Naive thymus-derived CD8-positive, alpha-beta T cell (primary cell): ENCODE data around the gene SLC12A3. TPM values are rescaled to one million over a fixed set of nuclear protein-coding genes. Genes with fewer than 3 reads are reported as not detected.

ENCODE experiments used
- ATAC-seq, 2 donors: fragments of 150-1000 bp; cut with Tn5 transposase in 1 of 2; sonication (Bioruptor Pico), chemical (Tn5 transposase) in 1 of 2; 1 replicate in 1 of 2; 2 replicates in 1 of 2; pipeline ENCODE4 v1.10.0; 2021; ENCODE audit warnings: mild to moderate bottlenecking in 2 of 2, moderate library complexity in 2 of 2
- POLR2A ChIA-PET: fragments of 350-600 bp; sonication (Branson Sonifier 250); formaldehyde crosslinking; loops from one replicate; lab custom pipeline; 2021; ENCODE audit warnings: antibody characterized with exemption; lab: Charles Lee
- DNase-seq, 10 donors: peaks; one replicate each; pipeline versions ENCODE4 v3.0.0 to v3.0.0-alpha.2; 2020 to 2022
- H3K27ac Mint-ChIP-seq, 10 donors: one replicate each; pipeline ENCODE4 v1.8.0; 2020 to 2022; ENCODE audit warnings: mild to moderate bottlenecking in 10 of 10, mixed read lengths in 10 of 10, moderate library complexity in 4 of 10, inconsistent platforms in 1 of 10
- H3K27me3 Mint-ChIP-seq, 5 donors: one replicate each; pipeline ENCODE4 v1.8.0; 2021 to 2022; ENCODE audit warnings: mixed read lengths in 5 of 5
- H3K36me3 Mint-ChIP-seq, 3 donors: one replicate each; pipeline ENCODE4 v1.8.0; 2020 to 2022; ENCODE audit warnings: mixed read lengths in 3 of 3, mild to moderate bottlenecking in 2 of 3, inconsistent platforms in 1 of 3
- H3K4me1 Mint-ChIP-seq, 4 donors: one replicate each; pipeline ENCODE4 v1.8.0; 2021 to 2022; ENCODE audit warnings: mixed read lengths in 4 of 4
- H3K4me3 Mint-ChIP-seq, 10 donors: one replicate each; pipeline ENCODE4 v1.8.0; 2020 to 2022; ENCODE audit warnings: mild to moderate bottlenecking in 10 of 10, mixed read lengths in 10 of 10, moderate library complexity in 6 of 10, inconsistent platforms in 1 of 10
- H3K9me3 Mint-ChIP-seq, 9 donors: one replicate each; pipeline ENCODE4 v1.8.0; 2020 to 2022; ENCODE audit warnings: mixed read lengths in 9 of 9, mild to moderate bottlenecking in 3 of 9, inconsistent platforms in 1 of 9, moderate library complexity in 1 of 9
- polyA plus RNA-seq, 3 donors: library from polyadenylated mRNA; unstranded; fragments of 300-500 nt; fragmentation: Illumina TruSeq; gene quantifications; one replicate each; pipeline ENCODE4 v1.2.3, GENCODE V29; 2021
- total RNA-seq, 8 experiments: library from RNA in 2 of 8; stranded (reverse) in 2 of 8; gene quantifications; one replicate each; pipeline ENCODE4 v1.2.3 and lab custom pipeline; 2021 to 2026

The SLC12A3 gene
- total and polyA plus RNA-seq, 5 experiments from 2014 or later: not detected

DNA sequence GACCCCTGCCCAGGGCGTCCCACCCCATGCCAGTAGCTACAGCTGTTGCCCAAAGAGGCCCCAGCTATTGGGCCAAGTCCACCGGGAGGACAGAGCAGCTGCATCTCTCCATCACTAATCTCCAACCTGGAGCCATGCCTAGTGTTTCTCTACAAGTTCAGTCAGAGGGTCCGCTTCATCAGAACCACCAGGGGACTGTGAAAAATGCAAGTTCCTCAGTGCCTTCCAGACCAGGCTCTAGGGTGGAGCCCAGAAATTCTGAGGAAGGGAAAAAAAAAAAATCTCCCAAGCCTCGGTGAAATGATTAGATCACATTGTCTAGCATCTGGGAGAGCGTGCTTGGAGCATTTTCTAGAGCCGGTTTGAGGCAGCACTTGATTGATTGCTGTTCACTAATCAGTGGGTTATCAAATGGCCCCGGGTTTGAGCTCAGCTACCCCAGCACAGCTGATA lies 44.5 kb downstream of the SLC12A3 start:
- H3K9me3 Mint-ChIP-seq: peaks cover 0 to 4% (median 0%) of the 10 kb centered on the region in 9 donors
- no peak overlapping the region for H3K4me3 Mint-ChIP-seq
- ATAC-seq (no peak), DNase-seq (no peak)
- peak overlapping the region in 1 of 10 donors; percentile 83 for H3K27ac Mint-ChIP-seq
- H3K27me3 Mint-ChIP-seq: peaks cover 0 to 3% (median 0%) of the 10 kb centered on the region in 5 donors
- POLR2A ChIA-PET: interaction anchor here (0.7 kb wide), 1 partner anchor 32 kb away, joined by 3 read pairs; no protein-coding TSS in a partner anchor
- peaks cover 4 to 44% (median 24%) of the 10 kb centered on the region in 4 donors for H3K4me1 Mint-ChIP-seq
- no peaks in the 10 kb centered on the region for H3K36me3 Mint-ChIP-seq

DNA sequence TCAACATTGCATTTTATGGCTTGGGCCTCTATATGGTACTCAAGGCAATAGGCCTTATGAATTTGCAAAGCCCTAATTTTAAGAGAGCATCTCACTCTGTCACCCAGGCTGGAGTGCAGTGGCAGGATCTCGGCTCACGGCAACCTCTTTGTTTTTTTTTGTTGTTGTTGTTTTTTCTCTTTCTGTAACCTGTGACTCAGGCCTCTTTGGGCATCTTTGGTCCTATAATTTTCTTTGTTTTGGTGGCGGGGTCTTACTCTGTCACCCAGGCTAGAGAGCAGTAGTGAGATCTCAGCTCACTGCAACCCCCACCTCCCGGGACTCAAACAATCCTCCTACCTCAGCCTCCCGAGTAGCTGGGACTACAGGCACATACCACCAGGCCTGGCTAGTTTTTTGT lies 45.1 kb downstream of the SLC12A3 start:
- Mint-ChIP-seq H3K27ac (peak overlapping the region in 5 of 10 donors; percentile 15 to 82 (median 47)), H3K4me3 (no peak overlapping the region), H3K27me3 (peaks cover 0 to 3% (median 0%) of the 10 kb centered on the region in 5 donors), H3K4me1 (peaks cover 7 to 45% (median 24%) of the 10 kb centered on the region in 4 donors), H3K9me3 (peaks cover 0 to 4% (median 0%) of the 10 kb centered on the region in 9 donors), H3K36me3 (no peaks in the 10 kb centered on the region)
- no peak for ATAC-seq
- POLR2A ChIA-PET: no interaction called here
- DNase-seq: peak in 1 of 10 donors; percentile 1

DNA sequence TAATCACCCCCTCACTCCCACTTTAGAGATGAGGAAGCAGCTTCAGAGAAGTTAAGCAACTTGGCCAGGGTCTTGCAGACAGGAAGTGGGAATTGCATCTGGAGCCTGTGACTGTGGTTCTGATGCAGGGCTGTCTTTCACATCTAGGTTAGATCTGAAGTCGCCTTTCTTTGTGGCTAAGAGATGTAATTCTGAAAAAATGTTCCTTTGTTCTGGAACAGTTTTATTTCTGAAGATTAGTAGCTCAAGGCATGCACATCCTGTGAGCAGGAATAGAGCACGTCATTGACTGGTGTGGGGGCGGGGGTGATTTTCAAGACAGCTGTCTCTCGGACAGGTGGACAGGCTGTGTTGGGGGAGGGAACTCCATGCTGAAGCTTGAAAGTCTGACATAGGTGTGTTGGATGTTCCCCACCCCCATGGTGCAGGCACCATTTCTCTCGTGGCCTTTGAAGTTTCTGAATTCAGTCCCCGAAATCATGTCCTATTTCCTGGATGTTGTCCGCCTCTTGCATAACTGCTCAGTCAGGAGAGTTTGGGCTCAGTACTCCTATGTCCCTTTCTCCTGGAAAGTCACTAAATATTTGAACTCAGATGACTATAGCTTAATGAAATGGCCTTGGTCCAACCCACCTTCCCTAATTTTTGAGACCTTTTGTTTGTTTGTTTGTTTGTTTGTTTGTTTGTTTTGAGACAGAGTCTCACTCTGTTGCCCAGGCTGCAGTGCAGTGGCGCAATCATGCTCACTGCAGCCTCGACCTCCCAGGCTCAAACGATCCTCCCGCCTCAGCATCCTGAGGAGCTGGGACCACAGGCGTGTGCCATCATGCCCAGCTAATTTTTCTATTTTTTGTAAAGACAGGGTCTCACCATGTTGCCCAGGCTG lies 45.9 kb downstream of the SLC12A3 start:
- POLR2A ChIA-PET: interaction anchor here (0.5 to 1.2 kb wide), 2 partner anchors 21 to 174 kb away, joined by 3 to 4 read pairs; no protein-coding TSS in a partner anchor
- ATAC-seq (peak in 1 of 2 donors; percentile 50), DNase-seq (no peak)
- Mint-ChIP-seq H3K4me1 (peaks cover 7 to 47% (median 24%) of the 10 kb centered on the region in 4 donors), H3K36me3 (no peaks in the 10 kb centered on the region), H3K9me3 (peaks cover 0 to 4% (median 0%) of the 10 kb centered on the region in 9 donors), H3K4me3 (peak overlapping the region in 3 of 10 donors; percentile 19 to 33 (median 27)), H3K27ac (peak overlapping the region in 8 of 10 donors; percentile 29 to 82 (median 54)), H3K27me3 (peaks cover 0 to 3% (median 0%) of the 10 kb centered on the region in 5 donors)

DNA sequence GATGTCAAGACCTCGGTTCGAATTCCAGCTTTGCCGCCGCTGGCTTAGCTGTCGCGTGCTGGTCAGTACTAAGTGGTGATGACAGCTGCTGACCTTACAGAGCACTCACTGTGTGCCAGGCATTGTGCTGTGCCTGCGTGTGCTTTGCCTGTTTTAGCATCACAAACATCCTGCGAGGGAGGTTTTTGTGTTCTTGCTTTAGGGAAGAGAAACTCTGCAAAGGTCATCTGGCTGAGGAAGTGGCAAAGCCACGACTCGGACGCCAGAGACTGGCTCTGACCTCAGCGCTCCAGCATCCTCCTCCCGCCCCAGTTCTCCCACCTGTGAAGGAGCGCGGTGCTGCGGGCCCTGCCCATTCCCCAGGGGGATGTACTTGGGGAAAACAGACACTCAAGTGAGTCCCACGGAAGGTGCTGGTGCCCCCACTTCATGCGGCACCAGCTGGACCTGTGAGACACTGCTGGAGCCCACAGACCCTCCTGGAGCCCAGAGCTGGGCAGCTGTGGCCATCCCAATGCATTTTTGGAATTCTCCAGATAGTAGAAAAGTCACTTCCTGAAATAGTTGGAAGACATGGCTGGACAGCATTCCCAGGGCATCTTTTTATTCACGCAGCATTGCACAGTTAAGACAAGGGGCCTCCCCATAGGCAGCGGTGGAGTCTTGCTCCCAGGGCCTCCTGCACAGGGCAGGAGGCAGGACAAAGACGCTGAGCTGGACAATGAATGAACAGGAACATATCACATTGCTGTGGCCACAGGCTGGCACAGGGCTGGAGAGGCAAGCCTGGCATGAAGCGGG lies 47.0 kb downstream of the SLC12A3 start:
- Mint-ChIP-seq H3K4me1 (peaks cover 14 to 58% (median 34%) of the 10 kb centered on the region in 4 donors), H3K4me3 (peak overlapping the region in 1 of 10 donors; percentile 16), H3K36me3 (no peaks in the 10 kb centered on the region), H3K27ac (peak overlapping the region in 5 of 10 donors; percentile 41 to 60 (median 51)), H3K27me3 (peaks cover 0 to 3% (median 0%) of the 10 kb centered on the region in 5 donors), H3K9me3 (peaks cover 0 to 4% (median 0%) of the 10 kb centered on the region in 9 donors)
- POLR2A ChIA-PET: interaction anchor here (1.0 kb wide), 1 partner anchor 27 kb away, joined by 3 read pairs; no protein-coding TSS in a partner anchor
- DNase-seq (peak in 1 of 10 donors; percentile 38), ATAC-seq (peak in 1 of 2 donors; percentile 58)

DNA sequence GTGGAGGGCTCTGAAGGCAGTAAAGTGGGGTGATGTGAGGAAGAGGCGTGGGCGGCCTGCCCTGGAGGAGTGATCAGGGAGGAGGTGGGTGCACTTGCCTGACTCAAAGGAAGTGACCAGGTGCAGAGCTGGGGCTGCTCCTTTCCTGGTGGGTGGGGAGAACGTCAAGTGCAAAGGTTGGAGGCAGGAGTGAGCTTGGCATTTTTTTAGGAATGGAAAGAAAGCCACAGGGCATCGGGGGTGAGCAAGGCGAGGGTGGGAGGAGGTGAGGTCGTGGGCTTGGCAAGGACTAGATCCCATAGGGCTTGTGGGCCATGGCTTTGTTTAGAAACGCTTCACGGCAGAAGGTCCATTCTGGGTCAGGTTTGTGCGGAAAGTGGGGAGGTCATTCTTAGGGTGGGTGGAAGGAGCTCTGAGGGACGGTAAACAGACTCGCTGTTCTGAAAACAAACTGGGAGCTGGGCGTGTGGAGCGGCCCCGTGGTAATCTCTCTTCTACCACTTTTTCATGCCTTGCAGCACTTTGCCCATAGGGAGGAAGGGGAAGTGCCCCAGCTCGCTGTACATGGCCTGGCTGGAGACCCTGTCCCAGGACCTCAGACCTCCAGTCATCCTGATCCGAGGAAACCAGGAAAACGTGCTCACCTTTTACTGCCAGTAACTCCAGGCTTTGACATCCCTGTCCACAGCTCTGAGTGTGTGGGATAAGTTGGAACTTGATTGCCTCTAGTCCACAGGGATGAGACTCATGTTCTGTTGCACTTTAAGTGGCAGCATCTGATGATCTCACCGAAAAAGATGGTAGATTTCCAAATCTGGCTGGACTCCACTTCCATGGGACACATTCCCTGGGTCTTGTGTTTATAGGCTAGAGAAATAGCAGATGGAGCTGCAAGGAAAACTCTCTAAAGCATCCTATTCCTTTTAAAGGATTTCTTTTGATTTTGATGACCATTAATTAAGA lies 48.0 kb downstream of the SLC12A3 start:
- Mint-ChIP-seq H3K4me3 (peak overlapping the region in 2 of 10 donors; percentile 16 to 46), H3K27me3 (peaks cover 0 to 3% (median 0%) of the 10 kb centered on the region in 5 donors), H3K36me3 (no peaks in the 10 kb centered on the region), H3K4me1 (peaks cover 21 to 69% (median 43%) of the 10 kb centered on the region in 4 donors), H3K27ac (peak overlapping the region in 7 of 10 donors; percentile 11 to 60 (median 52)), H3K9me3 (peaks cover 0 to 2% (median 0%) of the 10 kb centered on the region in 9 donors)
- DNase-seq: no peak
- POLR2A ChIA-PET: interaction anchor here (0.7 to 1.0 kb wide), 2 partner anchors 14 to 26 kb away, joined by 3 to 4 read pairs; no protein-coding TSS in a partner anchor
- ATAC-seq: no peak

DNA sequence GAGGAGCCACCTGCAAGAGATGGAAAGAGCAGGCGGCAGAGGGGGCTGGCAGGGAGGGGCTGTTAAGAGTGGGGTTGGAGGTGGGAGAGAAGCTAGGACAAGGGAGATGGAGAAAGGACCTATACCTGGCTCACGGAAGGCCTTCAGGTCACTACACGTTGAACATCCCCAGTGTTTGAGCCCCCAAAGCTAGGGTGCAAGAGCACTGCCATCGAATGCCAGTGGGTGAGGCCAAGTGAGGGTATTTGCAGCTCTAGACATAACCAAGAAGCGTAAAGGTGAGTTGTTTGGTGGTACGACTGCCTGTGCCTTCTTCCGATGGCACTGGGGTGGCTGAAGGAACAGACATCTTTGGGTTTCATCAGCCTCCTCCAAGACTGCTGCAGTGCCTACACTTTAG lies 49.9 kb downstream of the SLC12A3 start:
- Mint-ChIP-seq H3K27ac (peak overlapping the region in 2 of 10 donors; percentile 6 to 53), H3K4me3 (no peak overlapping the region), H3K36me3 (no peaks in the 10 kb centered on the region), H3K9me3 (peaks cover 0 to 2% (median 0%) of the 10 kb centered on the region in 9 donors), H3K4me1 (peaks cover 23 to 81% (median 46%) of the 10 kb centered on the region in 4 donors), H3K27me3 (peaks cover 0 to 3% (median 0%) of the 10 kb centered on the region in 5 donors)
- ATAC-seq: no peak
- POLR2A ChIA-PET: interaction anchor here (0.6 to 1.5 kb wide), 2 partner anchors 17 to 20 kb away, joined by 3 to 5 read pairs; partner anchors contain the start of gene HERPUD1
- DNase-seq: peak in 1 of 10 donors; percentile 58

DNA sequence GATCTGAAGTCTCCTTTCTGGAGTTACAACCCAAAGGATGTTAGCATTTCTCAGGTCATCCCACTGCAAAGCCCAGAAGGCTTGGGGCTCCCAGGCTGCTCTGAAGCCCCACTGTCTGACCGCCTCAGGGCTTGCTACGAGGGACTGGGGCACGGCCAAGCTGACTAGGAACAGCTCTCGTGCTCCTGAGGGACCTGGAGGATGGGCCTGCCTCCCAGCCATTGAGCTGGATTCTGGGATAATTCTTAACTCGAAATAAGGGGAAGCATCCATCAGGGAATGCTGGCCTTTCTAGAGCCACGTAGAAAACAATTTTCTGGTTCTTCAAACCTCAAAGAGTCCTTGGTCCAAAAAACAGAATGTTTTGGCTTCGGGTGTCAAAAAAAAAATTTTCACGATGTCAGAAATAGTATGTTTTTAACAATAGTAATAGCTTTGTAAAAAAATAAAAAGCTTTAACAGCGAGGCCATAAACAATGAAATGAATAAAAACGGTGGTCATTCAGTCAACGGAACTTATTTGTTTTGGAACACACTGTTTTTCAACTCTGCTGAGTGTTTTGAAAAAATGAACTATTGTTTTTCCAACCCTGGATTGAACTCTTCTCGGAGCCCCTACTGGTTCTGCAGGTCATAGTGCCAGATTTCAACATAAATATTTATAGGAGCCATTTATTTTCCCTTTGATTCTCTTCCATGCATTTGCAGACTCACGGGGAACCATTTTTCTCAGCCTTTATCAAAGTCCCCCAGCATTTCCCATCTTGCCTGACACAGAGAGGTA lies 50.5 kb downstream of the SLC12A3 start:
- Mint-ChIP-seq H3K9me3 (peaks cover 0 to 2% (median 0%) of the 10 kb centered on the region in 9 donors), H3K27me3 (peaks cover 0 to 3% (median 0%) of the 10 kb centered on the region in 5 donors), H3K4me1 (peaks cover 23 to 82% (median 43%) of the 10 kb centered on the region in 4 donors), H3K27ac (peak overlapping the region in 2 of 10 donors; percentile 70 to 81), H3K4me3 (no peak overlapping the region), H3K36me3 (no peaks in the 10 kb centered on the region)
- POLR2A ChIA-PET: interaction anchor here (0.6 to 1.5 kb wide), 2 partner anchors 16 to 21 kb away, joined by 3 to 5 read pairs; partner anchors contain the start of gene HERPUD1
- ATAC-seq (no peak), DNase-seq (peak in 1 of 10 donors; percentile 7)

DNA sequence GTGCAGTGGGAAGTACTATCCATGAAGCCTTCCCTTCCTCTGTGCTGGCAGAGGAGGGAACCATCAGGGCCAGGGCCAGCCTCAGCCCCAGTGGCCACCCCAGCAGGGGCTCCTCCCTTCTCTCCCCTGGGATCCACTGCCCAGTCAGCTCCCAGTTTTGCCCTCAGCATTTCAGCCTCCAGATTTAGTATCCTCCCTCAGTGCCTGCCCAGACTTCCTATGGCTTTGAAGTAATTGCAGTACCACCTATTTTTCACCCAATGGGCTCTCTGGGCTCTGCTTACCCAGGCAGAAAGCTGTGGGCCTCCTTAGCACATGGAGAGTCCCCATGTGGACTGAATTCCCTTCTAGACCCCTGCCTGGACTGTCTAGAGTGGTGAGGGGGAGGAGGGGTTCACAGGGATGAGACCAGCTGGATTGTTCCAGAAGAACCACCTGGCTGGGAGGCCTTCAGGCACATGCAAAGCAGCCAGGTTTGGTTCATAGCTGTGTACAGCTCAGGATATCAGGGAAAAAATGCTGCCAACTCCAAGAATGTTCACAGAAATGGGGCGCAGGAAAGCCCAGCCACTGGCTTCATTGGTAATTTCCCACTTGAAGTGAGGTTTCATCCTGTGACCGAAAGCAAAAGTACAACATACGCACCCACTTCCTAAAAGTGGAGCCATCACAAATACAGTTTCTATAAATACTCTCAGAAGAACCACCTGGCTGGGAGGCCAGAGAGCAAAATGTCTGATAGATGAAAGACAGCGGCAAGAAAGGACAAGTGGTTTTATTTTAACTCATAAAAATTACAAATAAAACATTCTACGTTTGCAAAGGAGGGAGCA lies 51.8 kb downstream of the SLC12A3 start:
- POLR2A ChIA-PET: interaction anchor here (1.4 to 3.5 kb wide), 2 partner anchors 16 to 20 kb away, joined by 3 to 35 read pairs; partner anchors contain the start of gene HERPUD1
- Mint-ChIP-seq H3K4me3 (peak overlapping the region; percentile 16 to 80 (median 60)), H3K36me3 (no peaks in the 10 kb centered on the region), H3K27ac (peak overlapping the region; percentile 5 to 96 (median 82)), H3K27me3 (peaks cover 0 to 3% (median 0%) of the 10 kb centered on the region in 5 donors), H3K4me1 (peaks cover 23 to 72% (median 31%) of the 10 kb centered on the region in 4 donors), H3K9me3 (peaks cover 0 to 2% (median 0%) of the 10 kb centered on the region in 9 donors)
- peak in 3 of 10 donors; percentile 12 to 33 (median 28) for DNase-seq
- ATAC-seq: peak; percentile 70 to 82

DNA sequence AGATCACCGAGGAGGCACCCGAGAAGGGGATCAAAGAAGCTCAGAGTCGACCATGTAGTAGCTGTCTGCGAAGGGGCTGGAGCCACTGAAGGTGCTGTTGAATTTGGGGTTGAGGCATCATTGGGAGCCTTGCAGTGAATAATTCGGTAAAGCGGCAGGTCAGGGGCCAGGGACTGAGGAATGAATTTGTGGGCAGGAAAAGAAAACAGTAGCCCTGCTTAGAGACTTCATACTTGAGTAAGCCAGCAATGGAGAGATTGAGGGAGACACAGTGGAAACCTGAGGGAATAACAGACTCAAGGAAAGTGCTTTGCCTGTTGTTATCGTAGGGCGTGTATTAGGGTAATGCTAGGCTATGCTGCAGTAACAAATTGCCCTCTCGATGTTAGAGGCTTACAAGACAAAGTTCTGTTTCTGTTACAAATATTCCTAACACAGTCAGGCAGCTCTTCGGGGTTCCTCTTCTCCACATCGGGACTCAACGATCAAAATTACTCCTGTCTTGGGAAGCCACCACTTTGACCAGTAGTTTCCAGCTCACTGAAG lies 53.5 kb downstream of the SLC12A3 start:
- H3K36me3 Mint-ChIP-seq: no peaks in the 10 kb centered on the region
- no peak for DNase-seq
- ATAC-seq: no peak
- H3K4me1 Mint-ChIP-seq: peaks cover 20 to 54% (median 23%) of the 10 kb centered on the region in 4 donors
- H3K27me3 Mint-ChIP-seq: peaks cover 0 to 3% (median 0%) of the 10 kb centered on the region in 5 donors
- peaks cover 0 to 2% (median 0%) of the 10 kb centered on the region in 9 donors for H3K9me3 Mint-ChIP-seq
- peak overlapping the region in 3 of 10 donors; percentile 11 to 81 (median 70) for H3K27ac Mint-ChIP-seq
- H3K4me3 Mint-ChIP-seq: no peak overlapping the region
- POLR2A ChIA-PET: interaction anchor here (3.5 kb wide), 1 partner anchor 14 kb away, joined by 35 read pairs; the partner anchor contains the start of gene HERPUD1
